Measurements from ENCODE around the gene TRPM3. TPM values are rescaled to one million over a fixed set of nuclear protein-coding genes. Genes with fewer than 3 reads are reported as not detected.

The TRPM3 gene
- total RNA-seq, 1 experiment from 2014 or later = 5.4 TPM

DNA sequence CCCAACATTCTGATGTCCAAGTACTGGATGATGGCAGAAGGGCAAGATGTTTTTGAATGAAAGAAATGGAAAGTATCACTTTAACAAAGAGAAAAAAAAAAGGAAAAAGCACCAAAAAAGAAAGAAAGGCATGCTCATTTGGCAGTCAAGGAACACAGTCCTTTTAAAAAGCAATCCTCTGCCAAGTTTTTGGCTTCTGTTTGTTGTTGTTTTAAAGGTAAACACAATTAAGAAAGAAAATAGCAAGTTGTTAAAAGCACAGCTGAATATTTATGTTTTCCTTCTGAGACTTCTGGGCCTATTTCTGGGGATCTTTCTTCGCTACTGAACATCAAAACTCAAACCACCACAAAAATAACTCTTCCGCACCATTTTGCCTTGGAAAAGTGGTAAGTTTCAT lies 162.1 kb downstream of the TRPM3 start:
- H3K4me3 Mint-ChIP-seq = no peak overlapping the region
- TF ChIP-seq, protein P1, sequence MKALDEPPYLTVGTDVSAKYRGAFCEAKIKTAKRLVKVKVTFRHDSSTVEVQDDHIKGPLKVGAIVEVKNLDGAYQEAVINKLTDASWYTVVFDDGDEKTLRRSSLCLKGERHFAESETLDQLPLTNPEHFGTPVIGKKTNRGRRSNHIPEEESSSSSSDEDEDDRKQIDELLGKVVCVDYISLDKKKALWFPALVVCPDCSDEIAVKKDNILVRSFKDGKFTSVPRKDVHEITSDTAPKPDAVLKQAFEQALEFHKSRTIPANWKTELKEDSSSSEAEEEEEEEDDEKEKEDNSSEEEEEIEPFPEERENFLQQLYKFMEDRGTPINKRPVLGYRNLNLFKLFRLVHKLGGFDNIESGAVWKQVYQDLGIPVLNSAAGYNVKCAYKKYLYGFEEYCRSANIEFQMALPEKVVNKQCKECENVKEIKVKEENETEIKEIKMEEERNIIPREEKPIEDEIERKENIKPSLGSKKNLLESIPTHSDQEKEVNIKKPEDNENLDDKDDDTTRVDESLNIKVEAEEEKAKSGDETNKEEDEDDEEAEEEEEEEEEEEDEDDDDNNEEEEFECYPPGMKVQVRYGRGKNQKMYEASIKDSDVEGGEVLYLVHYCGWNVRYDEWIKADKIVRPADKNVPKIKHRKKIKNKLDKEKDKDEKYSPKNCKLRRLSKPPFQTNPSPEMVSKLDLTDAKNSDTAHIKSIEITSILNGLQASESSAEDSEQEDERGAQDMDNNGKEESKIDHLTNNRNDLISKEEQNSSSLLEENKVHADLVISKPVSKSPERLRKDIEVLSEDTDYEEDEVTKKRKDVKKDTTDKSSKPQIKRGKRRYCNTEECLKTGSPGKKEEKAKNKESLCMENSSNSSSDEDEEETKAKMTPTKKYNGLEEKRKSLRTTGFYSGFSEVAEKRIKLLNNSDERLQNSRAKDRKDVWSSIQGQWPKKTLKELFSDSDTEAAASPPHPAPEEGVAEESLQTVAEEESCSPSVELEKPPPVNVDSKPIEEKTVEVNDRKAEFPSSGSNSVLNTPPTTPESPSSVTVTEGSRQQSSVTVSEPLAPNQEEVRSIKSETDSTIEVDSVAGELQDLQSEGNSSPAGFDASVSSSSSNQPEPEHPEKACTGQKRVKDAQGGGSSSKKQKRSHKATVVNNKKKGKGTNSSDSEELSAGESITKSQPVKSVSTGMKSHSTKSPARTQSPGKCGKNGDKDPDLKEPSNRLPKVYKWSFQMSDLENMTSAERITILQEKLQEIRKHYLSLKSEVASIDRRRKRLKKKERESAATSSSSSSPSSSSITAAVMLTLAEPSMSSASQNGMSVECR (CRISPR knock-in tag; IDR thresholded peaks at IDR 0.05; ENCODE audit: borderline replicate concordance) = no peak
- no peak for TF ChIP-seq NR1H2 (CRISPR knock-in tag; IDR thresholded peaks at IDR 0.05)
- TF ChIP-seq, protein P2, sequence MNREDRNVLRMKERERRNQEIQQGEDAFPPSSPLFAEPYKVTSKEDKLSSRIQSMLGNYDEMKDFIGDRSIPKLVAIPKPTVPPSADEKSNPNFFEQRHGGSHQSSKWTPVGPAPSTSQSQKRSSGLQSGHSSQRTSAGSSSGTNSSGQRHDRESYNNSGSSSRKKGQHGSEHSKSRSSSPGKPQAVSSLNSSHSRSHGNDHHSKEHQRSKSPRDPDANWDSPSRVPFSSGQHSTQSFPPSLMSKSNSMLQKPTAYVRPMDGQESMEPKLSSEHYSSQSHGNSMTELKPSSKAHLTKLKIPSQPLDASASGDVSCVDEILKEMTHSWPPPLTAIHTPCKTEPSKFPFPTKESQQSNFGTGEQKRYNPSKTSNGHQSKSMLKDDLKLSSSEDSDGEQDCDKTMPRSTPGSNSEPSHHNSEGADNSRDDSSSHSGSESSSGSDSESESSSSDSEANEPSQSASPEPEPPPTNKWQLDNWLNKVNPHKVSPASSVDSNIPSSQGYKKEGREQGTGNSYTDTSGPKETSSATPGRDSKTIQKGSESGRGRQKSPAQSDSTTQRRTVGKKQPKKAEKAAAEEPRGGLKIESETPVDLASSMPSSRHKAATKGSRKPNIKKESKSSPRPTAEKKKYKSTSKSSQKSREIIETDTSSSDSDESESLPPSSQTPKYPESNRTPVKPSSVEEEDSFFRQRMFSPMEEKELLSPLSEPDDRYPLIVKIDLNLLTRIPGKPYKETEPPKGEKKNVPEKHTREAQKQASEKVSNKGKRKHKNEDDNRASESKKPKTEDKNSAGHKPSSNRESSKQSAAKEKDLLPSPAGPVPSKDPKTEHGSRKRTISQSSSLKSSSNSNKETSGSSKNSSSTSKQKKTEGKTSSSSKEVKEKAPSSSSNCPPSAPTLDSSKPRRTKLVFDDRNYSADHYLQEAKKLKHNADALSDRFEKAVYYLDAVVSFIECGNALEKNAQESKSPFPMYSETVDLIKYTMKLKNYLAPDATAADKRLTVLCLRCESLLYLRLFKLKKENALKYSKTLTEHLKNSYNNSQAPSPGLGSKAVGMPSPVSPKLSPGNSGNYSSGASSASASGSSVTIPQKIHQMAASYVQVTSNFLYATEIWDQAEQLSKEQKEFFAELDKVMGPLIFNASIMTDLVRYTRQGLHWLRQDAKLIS (CRISPR knock-in tag; IDR thresholded peaks at IDR 0.05; ENCODE audit: borderline replicate concordance) = no peak
- TF ChIP-seq ZNF396 (CRISPR knock-in tag; IDR thresholded peaks at IDR 0.05; ENCODE audit: borderline replicate concordance) = no peak
- TF ChIP-seq, protein P3, sequence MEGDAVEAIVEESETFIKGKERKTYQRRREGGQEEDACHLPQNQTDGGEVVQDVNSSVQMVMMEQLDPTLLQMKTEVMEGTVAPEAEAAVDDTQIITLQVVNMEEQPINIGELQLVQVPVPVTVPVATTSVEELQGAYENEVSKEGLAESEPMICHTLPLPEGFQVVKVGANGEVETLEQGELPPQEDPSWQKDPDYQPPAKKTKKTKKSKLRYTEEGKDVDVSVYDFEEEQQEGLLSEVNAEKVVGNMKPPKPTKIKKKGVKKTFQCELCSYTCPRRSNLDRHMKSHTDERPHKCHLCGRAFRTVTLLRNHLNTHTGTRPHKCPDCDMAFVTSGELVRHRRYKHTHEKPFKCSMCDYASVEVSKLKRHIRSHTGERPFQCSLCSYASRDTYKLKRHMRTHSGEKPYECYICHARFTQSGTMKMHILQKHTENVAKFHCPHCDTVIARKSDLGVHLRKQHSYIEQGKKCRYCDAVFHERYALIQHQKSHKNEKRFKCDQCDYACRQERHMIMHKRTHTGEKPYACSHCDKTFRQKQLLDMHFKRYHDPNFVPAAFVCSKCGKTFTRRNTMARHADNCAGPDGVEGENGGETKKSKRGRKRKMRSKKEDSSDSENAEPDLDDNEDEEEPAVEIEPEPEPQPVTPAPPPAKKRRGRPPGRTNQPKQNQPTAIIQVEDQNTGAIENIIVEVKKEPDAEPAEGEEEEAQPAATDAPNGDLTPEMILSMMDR (IDR thresholded peaks at IDR 0.05) = no peak
- TF ChIP-seq, protein P4, sequence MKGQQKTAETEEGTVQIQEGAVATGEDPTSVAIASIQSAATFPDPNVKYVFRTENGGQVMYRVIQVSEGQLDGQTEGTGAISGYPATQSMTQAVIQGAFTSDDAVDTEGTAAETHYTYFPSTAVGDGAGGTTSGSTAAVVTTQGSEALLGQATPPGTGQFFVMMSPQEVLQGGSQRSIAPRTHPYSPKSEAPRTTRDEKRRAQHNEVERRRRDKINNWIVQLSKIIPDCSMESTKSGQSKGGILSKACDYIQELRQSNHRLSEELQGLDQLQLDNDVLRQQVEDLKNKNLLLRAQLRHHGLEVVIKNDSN (CRISPR knock-in tag; IDR thresholded peaks at IDR 0.05) = no peak
- TF ChIP-seq RORB (CRISPR knock-in tag; IDR thresholded peaks at IDR 0.05) = no peak
- TF ChIP-seq HMGA2 (CRISPR knock-in tag; IDR thresholded peaks at IDR 0.05) = no peak
- TF ChIP-seq ETV6 (CRISPR knock-in tag; IDR thresholded peaks at IDR 0.05) = no peak
- TF ChIP-seq FOXJ3 (CRISPR knock-in tag; IDR thresholded peaks at IDR 0.05; ENCODE audit: borderline replicate concordance) = no peak
- TF ChIP-seq, protein P5, sequence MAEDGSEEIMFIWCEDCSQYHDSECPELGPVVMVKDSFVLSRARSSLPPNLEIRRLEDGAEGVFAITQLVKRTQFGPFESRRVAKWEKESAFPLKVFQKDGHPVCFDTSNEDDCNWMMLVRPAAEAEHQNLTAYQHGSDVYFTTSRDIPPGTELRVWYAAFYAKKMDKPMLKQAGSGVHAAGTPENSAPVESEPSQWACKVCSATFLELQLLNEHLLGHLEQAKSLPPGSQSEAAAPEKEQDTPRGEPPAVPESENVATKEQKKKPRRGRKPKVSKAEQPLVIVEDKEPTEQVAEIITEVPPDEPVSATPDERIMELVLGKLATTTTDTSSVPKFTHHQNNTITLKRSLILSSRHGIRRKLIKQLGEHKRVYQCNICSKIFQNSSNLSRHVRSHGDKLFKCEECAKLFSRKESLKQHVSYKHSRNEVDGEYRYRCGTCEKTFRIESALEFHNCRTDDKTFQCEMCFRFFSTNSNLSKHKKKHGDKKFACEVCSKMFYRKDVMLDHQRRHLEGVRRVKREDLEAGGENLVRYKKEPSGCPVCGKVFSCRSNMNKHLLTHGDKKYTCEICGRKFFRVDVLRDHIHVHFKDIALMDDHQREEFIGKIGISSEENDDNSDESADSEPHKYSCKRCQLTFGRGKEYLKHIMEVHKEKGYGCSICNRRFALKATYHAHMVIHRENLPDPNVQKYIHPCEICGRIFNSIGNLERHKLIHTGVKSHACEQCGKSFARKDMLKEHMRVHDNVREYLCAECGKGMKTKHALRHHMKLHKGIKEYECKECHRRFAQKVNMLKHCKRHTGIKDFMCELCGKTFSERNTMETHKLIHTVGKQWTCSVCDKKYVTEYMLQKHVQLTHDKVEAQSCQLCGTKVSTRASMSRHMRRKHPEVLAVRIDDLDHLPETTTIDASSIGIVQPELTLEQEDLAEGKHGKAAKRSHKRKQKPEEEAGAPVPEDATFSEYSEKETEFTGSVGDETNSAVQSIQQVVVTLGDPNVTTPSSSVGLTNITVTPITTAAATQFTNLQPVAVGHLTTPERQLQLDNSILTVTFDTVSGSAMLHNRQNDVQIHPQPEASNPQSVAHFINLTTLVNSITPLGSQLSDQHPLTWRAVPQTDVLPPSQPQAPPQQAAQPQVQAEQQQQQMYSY (CRISPR knock-in tag; IDR thresholded peaks at IDR 0.05) = no peak
- TF ChIP-seq, protein P6, sequence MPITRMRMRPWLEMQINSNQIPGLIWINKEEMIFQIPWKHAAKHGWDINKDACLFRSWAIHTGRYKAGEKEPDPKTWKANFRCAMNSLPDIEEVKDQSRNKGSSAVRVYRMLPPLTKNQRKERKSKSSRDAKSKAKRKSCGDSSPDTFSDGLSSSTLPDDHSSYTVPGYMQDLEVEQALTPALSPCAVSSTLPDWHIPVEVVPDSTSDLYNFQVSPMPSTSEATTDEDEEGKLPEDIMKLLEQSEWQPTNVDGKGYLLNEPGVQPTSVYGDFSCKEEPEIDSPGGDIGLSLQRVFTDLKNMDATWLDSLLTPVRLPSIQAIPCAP (CRISPR knock-in tag; IDR thresholded peaks at IDR 0.05) = no peak
- TF ChIP-seq NFATC4 (CRISPR knock-in tag; IDR thresholded peaks at IDR 0.05) = no peak
- TF ChIP-seq, protein P7, sequence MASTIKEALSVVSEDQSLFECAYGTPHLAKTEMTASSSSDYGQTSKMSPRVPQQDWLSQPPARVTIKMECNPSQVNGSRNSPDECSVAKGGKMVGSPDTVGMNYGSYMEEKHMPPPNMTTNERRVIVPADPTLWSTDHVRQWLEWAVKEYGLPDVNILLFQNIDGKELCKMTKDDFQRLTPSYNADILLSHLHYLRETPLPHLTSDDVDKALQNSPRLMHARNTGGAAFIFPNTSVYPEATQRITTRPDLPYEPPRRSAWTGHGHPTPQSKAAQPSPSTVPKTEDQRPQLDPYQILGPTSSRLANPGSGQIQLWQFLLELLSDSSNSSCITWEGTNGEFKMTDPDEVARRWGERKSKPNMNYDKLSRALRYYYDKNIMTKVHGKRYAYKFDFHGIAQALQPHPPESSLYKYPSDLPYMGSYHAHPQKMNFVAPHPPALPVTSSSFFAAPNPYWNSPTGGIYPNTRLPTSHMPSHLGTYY (CRISPR knock-in tag; IDR thresholded peaks at IDR 0.05) = no peak
- ChIA-PET POLR2A (no interaction called here), CTCF (no interaction called here)
- H3K4me1 Mint-ChIP-seq = peaks cover 16% of the 10 kb centered on the region
- ATAC-seq (no peak), DNase-seq (ENCODE audit: low spot score) (no peak)
- no peak overlapping the region for H3K27ac Mint-ChIP-seq
- no peaks in the 10 kb centered on the region for H3K36me3 Mint-ChIP-seq
- H3K9me3 Mint-ChIP-seq = no peaks in the 10 kb centered on the region
- H3K27me3 Mint-ChIP-seq (ENCODE audit: low read depth) = no peaks in the 10 kb centered on the region

Measured in WTC11 (cell line).